Epidermal melanocyte (primary cell): ENCODE measurements around the gene SLC6A6.

Experiments
- DNase-seq: peaks from one replicate; pipeline ENCODE4 v3.0.0; 2011; ENCODE audit warnings: low spot score; ENCODE audit not compliant: insufficient read length

SLC6A6 gene

DNA sequence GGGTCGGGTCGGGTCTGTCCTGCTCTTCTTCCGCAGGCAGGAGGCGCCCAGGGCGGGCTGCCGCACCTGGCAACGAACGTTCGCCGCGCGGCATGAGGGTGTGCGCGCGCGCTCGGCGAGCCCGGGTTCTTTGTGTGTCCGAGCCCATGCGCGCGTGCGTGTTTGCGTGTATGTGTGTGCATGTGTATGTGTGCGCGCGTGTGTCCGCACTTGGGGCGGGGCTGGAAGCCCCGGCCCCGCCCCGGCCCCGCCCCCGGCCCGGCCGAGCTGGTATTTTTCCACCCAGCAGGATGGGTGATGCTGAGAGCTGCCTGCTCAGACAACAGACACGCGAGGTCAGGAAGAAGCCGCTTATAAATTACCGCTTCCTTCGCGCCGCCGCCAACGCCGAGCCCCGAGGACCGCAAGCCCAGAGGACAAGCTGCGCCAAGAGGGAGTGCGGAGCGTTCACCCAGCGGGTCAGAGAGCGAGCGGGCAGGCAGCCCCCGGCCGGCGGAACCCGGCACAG, at the start of gene SLC6A6:
TSS of gene SLC6A6 (plus strand) at position 303 of the 508 bp plus-strand sequence. CDS start 41,029 bp downstream, outside the sequence.
- DNase-seq: peak; percentile 97

DNA sequence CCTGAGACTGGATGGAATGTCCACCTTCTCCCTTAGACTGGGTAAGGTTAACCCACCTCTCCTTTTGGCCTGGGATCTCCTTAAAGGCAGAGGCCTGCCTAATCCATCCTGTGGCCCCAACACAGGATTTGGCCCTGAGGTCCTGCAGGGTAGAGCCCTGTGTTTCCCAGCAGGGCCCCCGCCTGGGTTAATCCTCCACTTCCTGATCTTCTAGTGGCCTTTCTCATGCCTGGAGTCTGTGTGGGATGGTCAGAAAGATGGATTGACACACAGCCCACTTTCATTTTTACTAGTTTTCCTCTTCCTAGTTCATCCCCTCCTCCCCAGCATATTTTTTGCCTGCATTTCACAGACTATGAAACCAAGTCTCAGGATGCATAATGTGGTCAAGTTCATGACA, 48.9 kb upstream of the SLC6A6 start:
- DNase-seq: no peak

DNA sequence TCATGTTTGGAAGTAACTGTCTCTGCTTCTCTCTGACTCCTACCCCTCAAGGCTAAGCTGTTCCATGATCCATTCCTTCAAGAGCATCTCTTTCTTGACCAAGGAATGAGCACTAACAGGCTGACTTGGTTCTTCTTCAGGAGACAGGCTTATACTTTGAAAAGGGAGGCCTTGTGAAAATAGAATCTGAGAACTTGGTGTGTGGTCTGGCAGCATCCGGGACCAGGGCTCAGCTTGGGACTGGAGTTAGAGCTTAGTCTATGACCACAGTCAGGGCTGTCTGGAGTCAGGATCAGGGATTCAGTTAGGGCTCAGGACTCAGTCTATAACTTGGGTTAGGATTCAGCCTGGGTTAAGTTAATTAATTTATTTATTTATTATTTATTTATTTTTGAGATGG, 44.9 kb upstream of the SLC6A6 start:
- no peak for DNase-seq

DNA sequence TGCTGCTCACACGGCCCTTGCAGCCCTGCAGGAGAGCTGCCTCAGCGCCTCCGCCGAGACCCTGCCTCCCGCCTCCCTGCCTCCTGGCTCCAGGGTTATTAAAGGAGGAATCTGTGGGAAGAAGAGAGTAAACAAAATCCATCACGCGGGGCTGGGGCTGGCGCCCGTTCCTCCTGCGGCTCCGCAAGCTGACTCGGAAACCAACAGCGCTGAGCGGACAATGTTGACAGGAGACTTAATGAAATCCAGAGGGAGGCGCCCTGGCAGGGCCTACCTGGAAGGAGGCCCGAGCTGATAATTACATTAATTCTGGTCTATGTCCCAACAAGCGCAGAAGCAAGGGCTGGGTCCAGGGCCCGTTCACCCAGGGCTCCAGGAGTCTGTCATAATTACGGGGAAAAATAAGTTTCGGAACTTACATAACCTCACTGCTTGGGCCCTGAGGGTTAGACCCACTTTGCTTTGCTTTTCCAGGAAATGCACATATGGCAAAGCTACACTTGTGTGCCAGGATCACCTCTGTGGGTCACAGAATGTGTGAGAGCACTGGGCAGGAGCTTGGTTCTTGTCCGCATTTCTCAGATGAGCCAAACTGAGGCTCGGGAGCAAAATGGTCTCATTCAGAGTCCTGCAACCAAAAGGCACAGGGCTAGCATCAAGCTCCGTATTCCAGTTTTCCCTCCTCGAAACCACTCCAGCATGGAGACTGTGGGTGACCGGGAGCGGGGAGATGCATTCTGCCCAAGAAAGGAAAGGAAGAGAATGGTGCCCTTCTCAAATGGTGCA, 43.8 kb upstream of the SLC6A6 start:
- DNase-seq: no peak

DNA sequence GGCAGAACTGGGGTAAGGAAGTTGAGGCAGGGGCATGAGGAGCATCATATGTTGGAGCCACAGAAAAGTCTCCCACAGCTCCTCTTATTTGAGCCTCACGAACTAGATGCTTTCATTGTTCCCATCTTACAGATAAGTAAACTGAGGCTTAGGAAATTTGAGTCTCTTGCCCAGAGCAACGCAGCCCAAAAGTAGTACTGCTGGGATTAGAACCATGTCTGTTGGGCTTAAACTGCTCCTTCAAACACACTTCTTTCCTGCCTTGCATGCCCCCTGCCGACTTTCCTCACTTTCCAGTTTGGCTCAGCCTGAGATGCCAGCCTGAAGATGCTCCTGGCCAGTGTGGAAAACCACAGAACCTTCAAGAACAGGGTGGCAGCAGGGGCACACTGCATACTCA, 43.1 kb upstream of the SLC6A6 start:
- no peak for DNase-seq

DNA sequence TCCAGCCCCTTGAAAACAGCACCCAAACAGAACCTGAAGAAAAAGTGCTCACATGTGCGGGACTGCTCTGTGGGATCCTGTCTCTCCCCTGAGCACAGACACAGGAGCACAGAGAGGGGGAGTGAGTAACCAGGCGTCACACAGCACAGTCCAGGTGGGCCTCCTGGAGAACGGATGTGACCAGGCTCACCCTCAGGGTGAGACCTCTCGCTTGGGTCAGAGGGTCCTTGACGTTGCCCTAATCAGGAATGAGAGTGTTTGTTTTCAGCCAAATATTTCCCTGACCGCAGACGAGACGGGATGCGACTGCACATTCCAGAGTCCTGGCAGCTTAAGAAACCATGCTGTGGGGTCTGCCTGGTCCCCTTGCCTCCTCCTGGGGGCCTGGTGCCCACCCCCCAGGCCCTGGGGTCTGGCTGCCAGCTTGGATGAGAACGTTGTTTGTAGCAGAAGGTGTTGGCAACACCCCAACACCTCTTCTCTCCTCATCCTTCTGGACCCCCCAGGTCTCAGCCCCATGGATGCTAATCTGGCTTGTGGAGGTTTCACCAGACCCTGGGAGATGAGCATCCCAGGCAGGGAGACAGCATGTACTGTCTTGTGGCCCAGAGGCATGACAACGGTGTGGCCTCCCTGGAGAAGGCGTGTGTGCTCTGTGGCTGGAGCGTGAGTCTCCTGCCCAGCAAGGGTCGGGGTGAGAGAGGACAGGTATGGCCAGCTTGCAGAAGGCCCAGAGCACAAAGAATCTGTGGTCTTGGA, 42.1 kb upstream of the SLC6A6 start:
- DNase-seq: no peak

DNA sequence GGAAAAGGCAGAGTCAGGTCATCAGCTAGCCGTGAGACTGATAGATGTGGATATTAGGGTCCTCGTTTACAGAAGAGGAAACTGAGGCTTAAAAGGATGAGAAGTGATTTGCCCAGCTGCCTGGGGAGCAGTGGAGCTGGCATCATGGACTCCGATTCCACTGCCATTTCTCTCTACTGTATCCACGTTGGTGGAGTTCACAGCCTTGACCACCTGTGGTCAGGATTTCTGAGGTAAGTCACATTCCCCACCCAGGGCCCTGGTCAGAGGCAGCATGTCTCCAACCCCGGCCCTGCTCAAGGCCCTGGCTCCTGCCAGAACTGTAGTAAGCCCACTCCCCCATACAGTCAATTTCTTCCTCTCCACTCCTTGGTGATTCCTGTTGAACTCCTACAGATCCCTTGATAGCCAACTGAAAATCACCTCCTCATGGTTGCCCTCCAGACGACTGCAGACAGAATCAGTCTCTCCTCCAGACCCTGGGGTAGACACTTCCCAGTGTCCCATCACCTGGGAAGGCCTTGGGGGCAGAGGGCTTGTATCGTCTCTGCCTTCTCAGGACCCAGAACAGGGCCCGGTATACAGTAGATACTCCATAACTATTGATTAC, 41.2 kb upstream of the SLC6A6 start:
- DNase-seq: no peak

DNA sequence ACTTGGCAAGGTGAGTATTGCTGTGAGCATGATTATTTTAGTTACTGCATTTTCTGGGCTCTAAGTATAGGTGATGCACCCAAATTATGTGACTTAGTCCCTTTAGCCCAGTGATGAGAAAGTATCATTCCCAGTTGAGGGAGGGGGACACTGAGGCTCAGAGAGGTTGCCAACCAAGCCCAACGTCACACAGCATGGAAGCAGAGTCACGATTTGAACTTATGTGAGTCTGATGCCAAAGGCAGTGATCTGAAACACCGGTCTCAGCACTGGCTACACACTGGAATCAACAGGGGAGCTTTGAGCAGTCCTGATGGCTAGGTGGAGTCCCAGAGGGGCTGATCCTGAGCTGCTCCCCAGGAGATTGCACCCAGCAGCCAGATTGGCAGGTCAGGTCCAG, 39.5 kb upstream of the SLC6A6 start:
- DNase-seq: no peak

DNA sequence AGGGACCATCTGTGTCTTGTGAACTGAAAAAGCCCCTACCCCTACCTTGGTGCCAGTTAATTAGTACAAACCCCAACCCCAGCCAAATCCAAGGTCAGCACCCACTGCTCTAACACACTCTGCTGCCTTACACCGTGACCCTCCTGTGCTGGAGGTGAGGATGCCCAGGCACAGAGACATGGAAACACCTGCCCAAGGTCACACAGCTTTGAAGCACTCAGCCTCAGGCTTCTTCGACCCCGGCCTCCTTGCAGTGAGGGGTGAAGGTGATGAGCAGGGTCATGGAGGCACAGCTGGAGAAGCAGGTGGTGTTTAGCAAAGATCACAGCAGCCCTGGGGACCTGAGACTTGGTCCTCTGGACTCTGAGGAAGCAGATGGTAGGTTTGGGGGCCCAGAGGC, 39.0 kb upstream of the SLC6A6 start:
- no peak for DNase-seq

DNA sequence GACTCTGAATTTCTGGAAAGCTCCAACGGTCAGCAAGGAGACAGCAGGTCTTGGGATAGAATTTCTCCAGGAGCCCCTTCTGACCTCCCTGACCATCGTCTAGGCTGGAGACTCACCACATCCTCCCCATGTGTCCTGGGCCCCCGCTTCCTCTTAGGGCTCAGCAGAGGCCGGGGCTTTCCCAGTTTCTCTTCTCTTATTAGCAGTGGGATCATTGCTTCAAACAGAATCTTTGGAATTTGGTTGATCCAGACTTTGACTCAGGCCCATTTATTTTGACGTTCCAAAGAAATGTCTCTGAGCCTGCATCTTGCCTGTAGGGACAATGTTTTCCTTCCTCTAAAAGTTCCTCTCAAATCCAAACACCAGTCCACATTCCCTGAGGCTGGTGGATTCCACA, 38.4 kb upstream of the SLC6A6 start:
- no peak for DNase-seq

DNA sequence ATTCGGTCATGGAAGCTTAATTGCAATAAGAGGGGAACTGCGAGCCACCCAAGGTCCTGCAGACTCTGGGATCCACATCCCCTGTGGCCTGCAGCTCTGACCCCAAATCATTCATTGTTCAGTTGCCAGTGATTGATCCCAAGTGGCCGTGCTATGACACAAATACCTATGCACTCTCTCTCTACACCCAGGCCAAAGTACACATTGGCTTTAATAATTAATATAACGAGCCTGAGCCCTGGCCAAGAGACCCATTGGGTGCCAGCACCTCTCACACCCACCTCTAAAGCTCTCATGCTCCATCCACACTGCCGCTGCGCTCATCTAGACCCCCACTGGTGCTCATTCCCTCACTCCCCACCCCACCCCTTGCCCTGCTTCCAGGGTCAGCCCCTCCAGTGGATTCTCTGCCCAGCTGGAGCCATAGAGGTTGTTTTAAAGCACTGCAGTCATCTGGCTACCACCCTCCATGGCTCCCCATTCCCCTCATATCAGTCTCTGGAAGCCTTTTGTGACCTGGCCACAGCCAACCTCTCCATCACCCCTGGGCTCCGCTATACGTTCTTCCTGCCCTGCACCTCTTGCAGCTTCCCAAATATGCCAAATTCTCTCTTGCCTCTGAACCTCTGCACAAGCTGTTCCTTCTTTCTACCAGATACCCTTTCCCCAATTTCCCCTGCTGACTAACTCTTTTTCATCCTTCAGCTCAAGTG, 37.7 kb upstream of the SLC6A6 start:
- DNase-seq: no peak

DNA sequence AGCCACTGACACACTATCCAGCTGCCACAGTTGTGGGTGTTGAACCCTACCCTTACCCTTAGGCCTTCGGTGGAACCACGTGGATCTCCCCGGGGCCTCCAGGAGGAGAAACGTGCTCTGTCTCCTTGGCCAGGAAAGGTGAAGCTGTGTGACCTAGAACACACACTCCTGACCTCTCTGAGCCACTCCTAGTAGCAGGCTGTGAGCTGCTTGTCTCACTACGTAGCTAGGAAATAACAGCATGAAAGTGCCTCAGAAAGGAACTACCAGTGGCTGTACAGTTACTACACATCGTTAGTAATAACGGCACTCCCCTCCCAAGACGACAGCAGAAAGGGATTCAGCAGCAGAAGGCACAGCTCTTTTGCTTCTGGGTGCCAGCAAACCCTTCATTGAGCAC, 36.2 kb upstream of the SLC6A6 start:
- no peak for DNase-seq

DNA sequence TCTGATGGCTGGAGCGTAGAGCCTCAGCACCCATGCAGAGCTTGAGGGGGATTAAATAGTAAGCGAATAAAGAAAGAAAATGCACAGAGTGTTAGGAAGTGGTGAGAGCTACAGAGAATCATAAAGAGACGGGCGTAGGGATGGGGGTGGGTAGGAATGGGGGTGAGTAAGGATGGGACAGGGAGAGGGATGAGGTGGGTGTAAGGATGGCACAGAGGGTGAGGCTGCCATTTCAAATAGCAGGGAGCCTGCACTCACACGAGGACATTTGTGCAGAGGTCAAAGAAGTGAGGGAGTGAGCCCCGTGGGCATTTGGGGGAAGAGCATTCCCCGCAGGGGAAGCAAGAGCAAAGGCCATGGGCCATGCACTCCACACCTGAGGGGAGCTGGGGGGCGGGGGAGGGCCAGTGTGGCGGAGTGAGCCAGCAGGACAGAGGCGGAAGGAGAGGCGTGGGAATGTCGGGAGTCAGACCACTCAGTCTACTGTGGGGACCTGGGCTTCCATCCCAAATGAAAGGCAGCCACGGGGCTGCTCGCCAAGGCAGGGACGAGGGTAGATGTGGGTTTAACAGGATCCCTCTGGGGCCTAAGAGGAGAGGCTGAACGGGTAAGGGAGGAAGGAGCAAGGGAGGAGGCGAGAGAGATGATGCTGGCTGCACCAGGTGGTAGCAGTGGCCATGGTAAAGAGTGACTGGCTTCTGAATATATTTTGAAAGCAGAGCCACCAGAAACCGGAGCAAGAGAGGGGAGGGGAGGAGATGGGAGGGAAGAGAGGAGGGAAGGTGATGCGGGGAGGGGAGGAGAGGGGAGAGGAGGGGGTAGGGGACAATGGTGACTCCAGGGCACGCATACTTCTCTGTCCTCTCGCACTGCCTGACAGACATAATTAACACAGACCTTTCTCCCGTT, 35.2 kb upstream of the SLC6A6 start:
- no peak for DNase-seq

DNA sequence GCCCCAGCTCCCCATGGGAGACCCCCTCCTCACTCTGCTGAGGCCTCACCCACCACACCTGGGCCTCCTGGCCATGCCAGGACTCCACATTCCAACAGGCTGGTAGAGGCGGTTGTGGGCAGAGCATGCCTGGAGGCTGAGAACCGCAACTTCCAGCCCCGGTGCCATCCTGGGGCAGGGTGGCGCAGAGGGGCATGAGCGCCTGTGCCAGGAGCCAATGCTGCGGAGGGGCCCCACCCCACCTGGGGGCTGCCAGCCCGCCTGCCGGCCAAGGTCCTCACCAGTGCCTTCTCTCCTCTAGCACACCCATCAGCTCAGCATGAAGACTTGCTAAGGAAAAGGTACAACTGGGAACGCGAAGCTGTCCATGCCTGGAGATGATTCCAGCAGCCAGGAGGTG, 34.3 kb upstream of the SLC6A6 start:
- no peak for DNase-seq

DNA sequence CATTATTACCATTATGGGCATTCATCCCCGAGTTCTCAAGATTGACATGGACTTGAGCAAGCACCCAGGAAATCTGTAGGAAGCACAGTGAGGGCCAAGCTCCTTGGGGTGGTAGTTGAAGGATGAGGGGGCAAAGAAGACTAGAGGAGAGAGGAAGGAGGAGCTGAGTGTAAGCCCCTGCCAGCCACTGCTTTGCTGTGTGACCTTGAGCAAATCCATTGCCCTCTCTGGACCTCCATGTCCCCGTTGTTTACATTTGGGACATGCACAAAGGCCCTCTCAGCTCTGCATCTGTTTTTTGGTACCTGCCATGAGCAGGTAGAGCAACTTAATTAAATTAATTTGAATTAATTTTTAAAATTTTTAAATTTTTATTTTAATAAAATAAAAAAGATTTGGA, 33.5 kb upstream of the SLC6A6 start:
- no peak for DNase-seq

DNA sequence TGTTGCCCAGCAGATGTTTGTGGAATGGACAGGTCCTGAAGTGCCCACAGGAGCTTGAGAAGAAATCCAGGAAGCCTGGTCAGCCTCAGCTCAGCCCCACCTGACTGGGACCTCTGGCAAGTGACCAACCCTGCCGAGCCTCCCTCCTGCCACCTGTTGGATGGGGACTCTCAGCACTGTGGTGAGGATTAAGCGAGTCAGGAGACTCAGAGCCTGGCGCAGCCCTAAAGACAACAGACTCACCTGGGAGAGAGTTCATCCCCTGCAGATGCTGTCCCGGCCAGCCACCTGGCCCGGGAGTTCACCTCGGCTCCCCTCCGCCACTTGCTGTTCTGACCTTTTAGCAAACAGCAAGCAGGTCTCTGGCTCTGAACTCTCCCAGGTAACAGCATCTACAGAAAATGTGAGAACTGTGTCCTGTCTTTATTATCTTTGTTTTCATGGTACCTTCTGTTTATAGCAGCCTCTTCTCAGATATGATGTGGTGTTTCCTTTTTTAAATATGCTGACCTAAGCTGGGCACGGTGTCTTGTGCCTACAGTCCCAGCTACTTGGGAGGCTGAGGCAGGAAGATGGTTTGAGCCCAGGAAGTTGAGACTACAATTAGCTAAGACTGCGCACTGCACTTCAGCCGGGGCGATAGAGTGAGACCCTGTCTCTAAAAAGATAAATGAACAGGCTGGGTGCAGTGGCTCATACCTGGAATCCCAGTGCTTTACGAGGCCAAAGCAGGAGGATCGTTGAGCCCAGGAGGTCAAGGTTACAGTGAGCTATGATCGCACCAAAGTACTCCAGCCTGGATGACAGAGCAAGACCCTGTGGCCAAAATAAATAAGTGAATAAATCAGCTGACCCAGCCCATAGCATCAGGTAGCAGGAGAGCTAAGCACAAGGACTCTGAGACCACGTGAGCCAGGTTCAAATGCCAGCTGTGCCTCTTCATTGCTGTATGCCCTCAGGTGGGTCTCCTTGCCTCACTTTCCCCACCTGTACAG, 32.4 kb upstream of the SLC6A6 start:
- no peak for DNase-seq

DNA sequence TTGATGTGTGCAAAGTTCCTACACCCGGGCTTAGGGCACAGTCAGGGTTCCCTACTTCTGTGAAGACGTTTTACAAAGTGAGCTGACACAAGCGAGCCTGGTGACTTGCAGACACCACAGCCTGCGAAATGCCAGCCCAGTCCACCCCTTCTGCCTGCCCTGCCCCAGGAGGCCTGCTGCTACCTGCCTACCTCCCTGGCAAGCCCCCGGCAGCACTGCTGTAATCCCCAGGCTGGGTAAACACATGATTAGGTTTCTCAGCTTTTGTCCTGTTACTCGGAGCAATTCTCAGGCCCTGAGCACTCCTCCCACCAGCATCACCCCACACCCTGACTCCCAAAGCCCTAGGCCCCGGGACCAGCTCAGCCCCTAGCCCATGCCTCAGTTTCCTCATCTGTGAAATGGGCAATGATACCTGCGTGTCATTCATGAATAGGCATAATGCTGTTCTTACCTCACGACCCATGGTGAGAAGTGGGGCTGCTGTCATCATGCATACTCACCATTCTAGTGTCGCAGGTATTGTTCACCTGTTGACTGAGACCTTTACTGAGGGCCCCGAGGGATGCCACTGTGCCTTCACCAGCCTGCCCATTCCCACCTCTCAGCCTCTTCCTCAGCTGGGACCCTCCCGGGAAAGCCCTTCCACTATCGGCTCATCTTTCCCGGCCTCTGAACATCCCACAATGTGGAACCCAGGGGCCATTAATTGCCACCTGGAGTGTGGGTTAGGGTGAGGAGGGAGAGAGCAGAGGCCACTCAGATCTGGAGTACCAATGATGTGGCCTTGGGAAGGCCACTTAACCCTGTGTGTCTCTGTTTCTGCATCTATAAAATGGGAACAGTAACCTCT, 31.5 kb upstream of the SLC6A6 start:
- no peak for DNase-seq
